ENCODE results near the gene DNHD1.

DNHD1 gene, protein sequence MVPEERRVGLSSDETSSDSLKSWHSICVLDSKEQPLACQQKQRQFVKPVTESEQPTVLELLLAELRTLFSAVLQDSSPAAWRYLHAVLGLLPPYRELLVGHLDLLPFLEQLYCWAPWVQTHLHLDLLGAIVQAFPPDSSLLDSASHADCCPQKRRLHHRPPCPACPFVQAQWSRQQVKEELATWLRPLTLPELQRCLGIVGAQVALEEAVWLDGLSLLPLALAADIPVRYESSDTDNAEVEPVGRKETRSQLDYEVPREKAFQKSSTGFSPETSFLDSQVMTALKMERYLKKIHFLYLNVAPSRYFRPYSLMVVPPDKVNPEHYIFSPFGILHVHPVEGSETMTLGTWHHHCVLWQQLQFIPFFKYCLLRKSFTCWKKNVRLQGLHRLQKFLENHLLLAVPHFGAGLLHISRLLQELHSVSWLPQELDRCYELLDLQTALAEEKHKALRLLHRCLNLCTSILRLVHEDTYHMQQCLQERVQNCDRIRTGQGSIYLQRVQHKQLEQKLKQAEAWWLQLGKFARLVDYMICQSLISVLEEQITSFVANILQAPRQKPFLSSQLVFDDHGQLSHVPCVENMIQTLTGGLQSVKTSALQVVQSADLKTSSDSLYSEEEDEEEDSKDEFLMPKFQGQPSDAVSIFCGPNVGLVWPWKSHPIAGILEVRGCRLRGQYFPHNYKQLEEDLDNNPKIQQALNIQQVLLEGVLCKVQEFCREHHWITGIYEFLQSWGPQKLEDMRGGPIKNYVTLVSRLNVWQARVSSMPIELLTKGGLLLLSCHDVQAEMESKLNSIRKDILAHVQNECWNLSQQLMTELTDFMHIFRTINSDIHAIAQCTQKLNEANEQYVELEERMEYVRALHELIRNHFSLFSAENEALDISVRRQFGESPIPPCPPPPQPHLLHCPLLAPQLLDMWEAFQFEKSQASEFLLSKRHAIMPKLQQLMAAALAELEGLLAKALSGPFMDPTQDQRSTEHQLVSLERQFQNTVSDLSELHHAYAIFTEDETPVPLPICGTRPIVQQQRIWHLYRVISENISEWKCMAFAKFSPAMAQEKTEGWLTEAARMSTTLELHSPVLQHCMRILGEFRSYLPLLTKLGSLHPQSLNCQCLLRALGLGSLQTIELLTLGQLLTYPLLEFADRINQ (N-terminal part only)

DNA sequence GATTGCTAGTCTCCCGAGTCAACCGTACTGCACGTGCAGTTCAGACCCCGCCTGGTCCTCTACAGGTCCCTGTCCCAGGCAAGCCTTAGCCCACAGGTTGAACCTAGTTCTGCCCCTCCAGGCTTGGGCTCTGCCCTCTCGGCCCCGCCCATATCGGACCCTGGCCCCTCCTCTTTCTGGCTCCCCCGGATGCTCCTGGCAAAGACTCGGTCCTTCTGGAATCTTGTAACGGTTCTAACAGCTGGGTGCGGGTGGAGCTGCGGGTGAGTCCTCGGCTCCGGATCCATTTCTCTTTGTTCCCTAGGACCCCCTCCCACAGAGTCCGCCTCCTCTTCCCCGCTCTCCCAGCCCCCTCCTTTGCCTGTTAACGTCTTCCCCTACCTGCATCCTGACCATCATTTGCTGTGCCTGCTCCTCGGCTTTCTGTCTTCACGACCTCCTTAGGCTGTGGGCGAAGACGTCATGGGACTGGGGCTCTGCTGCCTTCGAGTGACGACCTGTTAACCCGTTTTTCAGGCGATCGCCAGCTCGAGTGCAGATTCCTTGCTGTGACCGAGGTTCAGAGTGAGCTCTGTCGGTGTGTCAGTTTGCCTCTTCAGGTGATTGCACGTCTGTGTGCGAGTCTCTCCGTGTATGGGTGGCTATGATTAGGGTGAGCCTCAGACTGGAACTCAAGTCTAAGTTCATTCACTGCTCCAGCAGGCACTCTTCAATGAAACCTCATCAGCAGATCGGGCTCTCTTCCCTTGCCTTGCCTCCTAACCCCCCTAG, at the start of gene DNHD1:
DNHD1 (plus strand) TSS at position 212 of the 771 bp plus-strand sequence. CDS start 936 bp downstream, outside the sequence.
- TF ChIP-seq, protein P1, sequence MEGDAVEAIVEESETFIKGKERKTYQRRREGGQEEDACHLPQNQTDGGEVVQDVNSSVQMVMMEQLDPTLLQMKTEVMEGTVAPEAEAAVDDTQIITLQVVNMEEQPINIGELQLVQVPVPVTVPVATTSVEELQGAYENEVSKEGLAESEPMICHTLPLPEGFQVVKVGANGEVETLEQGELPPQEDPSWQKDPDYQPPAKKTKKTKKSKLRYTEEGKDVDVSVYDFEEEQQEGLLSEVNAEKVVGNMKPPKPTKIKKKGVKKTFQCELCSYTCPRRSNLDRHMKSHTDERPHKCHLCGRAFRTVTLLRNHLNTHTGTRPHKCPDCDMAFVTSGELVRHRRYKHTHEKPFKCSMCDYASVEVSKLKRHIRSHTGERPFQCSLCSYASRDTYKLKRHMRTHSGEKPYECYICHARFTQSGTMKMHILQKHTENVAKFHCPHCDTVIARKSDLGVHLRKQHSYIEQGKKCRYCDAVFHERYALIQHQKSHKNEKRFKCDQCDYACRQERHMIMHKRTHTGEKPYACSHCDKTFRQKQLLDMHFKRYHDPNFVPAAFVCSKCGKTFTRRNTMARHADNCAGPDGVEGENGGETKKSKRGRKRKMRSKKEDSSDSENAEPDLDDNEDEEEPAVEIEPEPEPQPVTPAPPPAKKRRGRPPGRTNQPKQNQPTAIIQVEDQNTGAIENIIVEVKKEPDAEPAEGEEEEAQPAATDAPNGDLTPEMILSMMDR (IDR thresholded peaks at IDR 0.05; ENCODE audit: low read depth, low read length, missing control alignments), result no peak
- H3K4me3 ChIP-seq (ENCODE audit: low read depth, low read length), result no peak within 1 kb of the TSS
- DNase-seq (ENCODE audit: low read depth), result no peak

DNA sequence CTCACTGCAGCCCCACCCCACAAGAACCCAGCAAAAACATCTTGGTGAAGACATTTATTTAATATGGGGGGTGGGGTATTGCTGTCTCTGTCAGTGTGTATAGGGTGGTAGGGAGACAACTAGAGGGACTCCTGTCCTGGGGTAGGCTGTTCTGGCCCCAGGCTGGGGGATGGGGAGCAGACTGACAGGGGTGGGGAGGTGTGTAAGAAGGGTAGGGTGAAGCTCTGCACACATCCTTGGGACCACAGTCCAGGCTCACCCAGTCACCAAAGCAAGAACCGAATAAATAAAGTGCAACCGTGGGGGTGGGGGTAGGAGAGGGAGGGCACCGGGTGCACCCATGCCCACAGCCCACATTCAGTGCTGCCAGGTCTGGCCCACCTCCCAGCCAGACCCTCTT, 48.5 kb upstream of the DNHD1 start:
- DNase-seq (ENCODE audit: low read depth), result no peak
- H3K4me3 ChIP-seq (ENCODE audit: low read depth, low read length), result no peak overlapping the region
- TF ChIP-seq, protein P1 (IDR thresholded peaks at IDR 0.05; ENCODE audit: low read depth, low read length, missing control alignments), result no peak

DNA sequence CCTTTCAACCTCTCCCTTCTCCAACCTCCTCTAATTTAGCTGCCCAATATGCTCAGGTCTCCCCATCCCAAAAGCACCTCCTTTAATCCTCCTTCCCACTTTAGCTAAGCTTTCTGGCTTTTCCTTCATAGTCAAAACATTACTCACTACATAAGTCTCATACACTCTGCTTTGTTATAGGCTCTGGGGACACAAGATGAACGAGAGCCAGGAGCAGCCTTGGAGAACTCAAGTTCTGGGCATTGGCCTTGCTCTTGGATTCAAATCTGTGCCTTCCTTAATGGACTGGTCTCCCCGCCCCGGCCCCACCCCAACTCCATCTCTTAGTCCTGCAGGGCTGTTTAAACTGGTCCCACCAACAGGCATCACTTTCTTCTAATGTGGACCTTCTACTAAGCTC, 44.9 kb upstream of the DNHD1 start:
- TF ChIP-seq, protein P1 (IDR thresholded peaks at IDR 0.05; ENCODE audit: low read depth, low read length, missing control alignments), result no peak
- H3K4me3 ChIP-seq (ENCODE audit: low read depth, low read length), result no peak overlapping the region

DNA sequence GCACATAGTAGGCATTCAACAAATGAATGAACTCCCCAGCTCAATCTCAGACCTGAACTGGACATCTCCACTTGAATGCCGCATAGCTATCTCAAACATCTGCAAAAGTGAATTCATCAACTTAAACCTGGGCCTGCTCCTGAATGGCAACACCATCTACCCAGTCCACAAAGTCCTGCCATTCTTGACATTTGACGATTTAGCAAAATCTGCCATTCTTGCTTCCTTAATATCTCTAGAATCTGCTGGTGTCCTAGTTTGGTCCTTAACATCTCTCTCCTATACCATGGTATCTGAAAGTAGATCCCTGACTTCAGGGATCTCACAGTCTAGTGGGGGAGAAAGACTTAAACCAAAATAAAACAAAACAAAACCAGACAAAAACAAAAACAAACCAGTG, 43.9 kb upstream of the DNHD1 start:
- DNase-seq (ENCODE audit: low read depth), result no peak
- TF ChIP-seq, protein P1 (IDR thresholded peaks at IDR 0.05; ENCODE audit: low read depth, low read length, missing control alignments), result no peak

More for the DNA sequence above, 44.9 kb upstream of the DNHD1 start:
- no peak for DNase-seq (ENCODE audit: low read depth)

DNA sequence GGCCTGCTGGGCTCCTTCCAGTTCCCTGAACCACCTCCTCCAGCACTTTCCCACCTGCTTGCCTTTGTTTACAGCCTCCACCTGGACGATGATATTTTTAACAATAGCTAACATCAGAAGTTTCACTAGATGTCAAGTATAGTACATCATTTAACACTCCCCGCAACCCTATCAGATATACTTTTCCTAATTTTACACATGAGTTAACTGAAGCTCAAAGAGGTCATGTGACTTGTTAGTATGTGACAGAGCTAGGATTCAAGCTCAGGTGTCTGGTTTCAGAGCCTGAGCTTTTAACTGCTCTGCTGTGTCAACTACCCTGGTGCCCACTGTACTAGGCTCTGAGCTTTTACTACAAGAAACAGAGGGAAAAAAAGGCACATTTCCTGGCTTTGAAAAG, 42.0 kb upstream of the DNHD1 start:
- TF ChIP-seq, protein P1 (IDR thresholded peaks at IDR 0.05; ENCODE audit: low read depth, low read length, missing control alignments), result no peak
- no peak overlapping the region for H3K4me3 ChIP-seq (ENCODE audit: low read depth, low read length)
- DNase-seq (ENCODE audit: low read depth), result no peak

More for the DNA sequence above, 43.9 kb upstream of the DNHD1 start:
- H3K4me3 ChIP-seq (ENCODE audit: low read depth, low read length), result no peak overlapping the region
